Hematopoietic multipotent progenitor cell treated with erythropoietin and hydrocortisone succinate and interleukin-3 and kit ligand, for 6 days (in vitro differentiated cells): ENCODE data around the gene PDIA6.
"Not testable (repeated sequence)": the region's sequence is repeated elsewhere in the genome, so short reads cannot be mapped to it uniquely, and the experiment has no call there.

Experiments
- DNase-seq: peaks from one replicate; pipeline ENCODE4 v3.0.0-alpha.2; 2015

The PDIA6 gene

DNA sequence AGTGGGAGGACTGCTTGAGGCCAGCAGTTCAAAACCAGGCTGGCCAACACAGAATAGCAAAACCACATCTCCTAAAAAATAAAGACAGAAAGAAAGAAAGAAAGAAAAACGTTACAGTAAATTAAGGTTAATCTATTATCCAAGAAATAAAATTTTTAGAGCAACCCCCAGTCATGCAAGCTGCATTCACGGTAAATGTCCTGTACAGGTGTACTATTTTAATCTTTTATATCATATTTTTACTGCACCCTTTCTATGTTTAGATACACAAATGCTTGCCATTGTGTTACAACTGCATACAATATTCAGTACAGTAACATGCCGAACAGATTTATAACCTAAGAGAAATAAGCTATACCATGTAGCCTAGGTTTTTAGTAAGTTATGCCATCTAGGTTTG is 6.0 kb downstream of the PDIA6 start:
- DNase-seq = no peak

- not testable (repeated sequence) for DNase-seq
Observed at GRCh38 chr2:10805990-10806389, 6.6 kb downstream of the PDIA6 start.

DNA sequence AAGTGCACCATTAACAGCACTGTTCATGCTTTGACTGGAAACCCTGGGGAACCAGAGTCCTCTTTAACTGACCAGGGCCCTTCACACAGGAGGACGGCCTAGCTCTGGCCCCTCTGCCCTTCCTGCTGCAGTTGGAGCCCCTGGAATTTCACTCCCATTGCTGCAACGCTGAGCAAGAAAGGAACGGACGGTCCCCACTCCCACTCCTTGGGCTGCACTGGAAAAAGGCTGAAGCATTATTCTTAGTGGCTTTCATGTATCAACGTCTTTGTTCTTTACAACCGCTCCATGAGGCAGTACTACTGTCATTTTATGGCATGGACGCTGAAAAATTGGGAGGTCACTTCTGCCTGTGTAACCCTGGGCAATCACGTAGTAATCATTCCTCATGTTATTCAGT is 9.9 kb downstream of the PDIA6 start:
- no peak for DNase-seq

- no peak for DNase-seq
Observed at GRCh38 chr2:10800163-10800562, 12.4 kb downstream of the PDIA6 start.

GRCh38 chr2:10798783-10799182 is 13.8 kb downstream of the PDIA6 start:
- DNase-seq = no peak

DNA sequence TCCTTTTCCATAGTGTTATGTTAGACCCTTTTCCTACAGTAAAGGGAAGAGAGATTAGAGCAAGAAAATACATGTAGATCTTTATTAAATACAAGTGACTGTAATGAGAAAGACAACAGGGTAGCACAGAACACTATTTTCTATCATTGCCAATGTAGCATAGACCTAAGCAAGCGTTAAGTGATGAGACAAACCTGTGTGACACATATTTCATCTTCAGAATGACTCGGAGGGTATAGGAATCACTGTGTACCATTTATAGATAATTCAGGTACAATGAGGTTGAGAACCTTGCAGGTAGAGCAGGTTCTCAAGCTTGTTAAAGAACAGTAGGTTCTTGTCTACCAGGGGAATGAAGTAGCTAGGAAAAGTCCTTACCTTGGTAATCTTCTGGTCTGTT is 15.9 kb downstream of the PDIA6 start:
- DNase-seq = no peak

GRCh38 chr2:10795508-10796046 is 17.0 kb downstream of the PDIA6 start:
- no peak for DNase-seq

DNA sequence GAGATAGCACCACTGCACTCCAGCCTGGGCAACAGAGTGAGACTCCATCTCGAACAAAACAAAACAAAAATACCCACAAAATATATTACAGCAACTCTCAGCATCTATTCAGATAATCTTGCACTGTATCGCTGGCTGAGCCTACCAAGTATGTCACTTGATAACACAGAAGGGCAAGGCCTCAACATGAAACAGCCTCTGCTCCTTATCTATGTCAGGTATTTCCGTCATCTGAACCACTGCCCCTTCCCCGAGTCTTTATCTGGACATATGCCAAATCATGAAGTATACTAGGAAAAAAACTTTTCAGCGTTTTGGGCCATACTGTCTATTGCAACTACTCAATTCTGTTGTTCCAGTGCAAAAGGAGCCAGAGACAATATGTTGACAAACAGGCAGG is 17.7 kb downstream of the PDIA6 start:
- peak; percentile 23 for DNase-seq

- no peak for DNase-seq
Observed at GRCh38 chr2:10793816-10794215, 18.8 kb downstream of the PDIA6 start.

DNA sequence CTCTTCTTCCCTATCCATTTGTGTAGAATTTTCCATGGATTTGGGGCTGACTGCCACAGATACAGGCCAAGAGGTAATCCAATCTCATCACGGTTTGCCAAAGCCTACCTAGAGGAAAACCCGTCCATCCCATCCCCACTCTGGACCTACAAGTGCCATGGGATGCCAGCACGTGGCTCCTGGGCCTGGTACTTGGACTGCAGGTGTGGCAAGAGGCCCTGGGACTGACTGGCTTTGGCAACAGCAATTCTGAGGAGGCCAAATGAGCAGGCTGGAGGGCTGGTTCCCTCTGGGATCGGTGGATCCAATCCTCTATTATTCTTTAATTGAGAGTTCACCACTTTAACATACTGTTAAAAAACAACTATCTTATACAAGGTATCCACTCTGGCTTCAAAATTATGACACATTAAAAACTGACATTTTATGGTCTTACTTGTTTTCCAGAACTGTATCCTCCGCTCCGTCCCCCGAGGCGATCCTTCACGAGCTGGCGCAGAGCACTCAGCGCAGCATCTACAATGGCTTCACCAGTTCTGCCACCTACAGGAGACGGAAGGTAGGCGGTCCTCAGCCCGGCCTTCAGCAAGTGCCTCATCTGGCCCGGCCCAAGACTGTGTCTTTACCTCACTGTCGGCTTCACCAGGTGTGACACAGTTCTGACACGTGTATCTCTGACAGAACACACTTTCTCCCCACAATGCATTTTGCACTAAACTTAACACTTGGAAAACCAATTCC is 19.8 kb downstream of the PDIA6 start:
- no peak for DNase-seq

GRCh38 chr2:10792001-10792634 is 20.5 kb downstream of the PDIA6 start:
- no peak for DNase-seq

- DNase-seq = no peak
Observed at GRCh38 chr2:10790228-10790973, 22.2 kb downstream of the PDIA6 start.

- DNase-seq = no peak
Observed at GRCh38 chr2:10788855-10789254, 23.7 kb downstream of the PDIA6 start.

- peak; percentile 65 for DNase-seq
Observed at GRCh38 chr2:10787176-10787968, 25.2 kb downstream of the PDIA6 start.

DNA sequence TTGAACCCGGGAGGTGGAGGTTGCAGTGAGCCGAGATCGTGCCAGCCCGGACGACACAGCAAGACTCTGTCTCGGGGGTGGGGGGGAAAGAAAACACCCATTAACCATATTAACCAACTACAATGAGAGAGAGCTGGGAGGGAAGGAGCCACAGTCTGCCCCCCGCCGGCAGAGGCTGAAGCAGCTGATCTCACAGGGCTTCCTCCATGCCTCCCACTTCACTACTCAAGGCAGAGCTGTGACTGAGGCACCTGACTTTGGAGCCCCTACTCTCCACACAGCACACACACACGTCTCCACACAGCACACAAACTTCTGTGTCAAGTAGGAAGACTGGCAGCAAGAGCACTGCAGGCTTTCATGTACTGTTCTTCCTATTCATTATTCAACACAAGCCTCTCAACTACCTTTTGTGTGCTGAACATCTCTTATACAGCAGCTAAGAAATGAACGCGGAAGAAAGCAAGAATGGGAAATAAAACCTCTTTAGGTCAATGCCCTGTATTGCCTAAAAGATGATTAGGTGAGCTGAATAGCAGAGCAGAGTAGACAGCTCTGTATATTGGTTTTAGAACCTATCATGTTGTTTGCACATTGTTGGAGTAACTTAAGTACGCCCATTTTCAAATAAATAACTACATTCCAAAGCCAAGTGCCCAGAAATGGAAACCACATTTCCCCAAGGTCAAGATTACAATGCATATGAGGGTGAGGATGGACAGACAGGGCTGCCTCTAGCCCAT is 26.2 kb downstream of the PDIA6 start:
- DNase-seq = no peak

GRCh38 chr2:10785260-10785659 is 27.3 kb downstream of the PDIA6 start:
- no peak for DNase-seq

DNA sequence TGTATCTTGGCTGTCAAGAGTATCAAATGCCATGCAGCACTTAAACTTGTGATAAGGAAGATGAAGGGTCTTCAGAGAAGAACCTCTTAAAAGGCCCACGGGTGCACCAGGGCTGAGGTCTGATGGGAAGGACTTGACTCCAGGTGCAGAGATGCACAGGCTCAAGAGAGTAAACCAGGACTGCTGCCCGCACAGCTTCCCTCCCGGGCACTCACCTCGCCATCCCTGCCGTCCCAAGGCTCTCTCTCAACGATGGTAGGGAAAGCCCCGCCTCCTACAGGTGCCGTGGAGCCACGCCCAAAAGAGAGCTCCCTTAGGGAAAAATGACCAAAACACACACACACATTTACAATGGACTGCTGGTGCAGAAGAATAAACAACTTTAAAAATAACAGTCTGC is 27.9 kb downstream of the PDIA6 start:
- no peak for DNase-seq

DNA sequence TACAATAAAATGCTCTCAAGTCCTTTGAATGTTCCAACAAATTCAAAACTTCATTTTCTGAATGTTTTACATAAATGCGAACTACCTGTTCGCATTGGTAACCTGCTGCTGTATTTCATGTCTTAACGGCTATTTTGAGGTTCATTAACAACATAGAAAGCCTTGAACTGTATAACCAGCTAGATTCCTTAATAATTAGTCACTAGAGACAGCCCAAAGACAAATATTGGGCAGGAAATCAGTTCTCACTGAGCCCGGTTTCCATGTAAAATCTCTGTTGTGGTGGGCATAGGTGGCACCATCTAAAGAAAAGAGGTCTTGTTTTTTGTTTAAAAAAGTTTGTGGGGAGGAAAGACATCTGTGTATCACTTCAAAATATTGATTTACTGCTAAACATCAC is 29.2 kb downstream of the PDIA6 start:
- DNase-seq = no peak

DNA sequence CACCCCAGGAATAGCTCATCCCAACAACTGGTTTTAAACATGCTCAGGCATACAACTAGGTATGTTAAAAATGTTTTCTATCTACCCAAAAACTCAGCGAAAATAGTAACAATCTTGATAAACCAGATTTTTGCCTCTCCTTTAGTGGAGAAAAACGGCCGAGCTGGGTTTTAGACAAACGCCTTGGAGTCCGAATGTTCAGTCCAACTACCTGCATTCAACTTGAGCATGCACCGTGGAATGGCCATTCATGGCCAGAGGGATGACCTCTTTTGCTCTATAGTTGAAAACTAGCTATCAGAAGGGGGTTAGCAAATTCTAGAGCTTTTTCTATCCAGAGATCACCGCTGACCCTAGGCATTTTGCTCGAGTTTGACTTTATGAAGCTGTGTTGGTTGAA is 30.8 kb downstream of the PDIA6 start:
- no peak for DNase-seq

DNA sequence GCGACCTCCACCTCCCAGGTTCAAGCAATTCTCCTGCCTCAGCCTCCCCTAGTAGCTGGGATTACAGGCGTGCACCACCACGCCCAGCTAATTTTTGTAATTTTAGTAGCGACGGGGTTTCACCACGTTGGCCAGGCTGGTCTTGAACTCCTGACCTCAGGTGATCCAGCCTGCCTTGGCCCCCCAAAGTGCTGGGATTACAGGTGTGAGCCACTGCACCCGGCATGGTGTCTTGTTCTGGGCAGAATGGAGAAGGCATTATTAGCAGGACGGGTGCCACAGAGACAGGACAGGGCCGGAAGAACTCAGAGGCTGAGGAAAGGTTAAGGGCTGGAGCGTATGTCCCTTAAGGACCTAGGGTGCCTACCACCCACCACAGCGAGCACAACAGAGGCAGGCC is 31.8 kb downstream of the PDIA6 start:
- DNase-seq = not testable (repeated sequence)

- DNase-seq = no peak
Observed at GRCh38 chr2:10780491-10780820, 32.1 kb downstream of the PDIA6 start.

- no peak for DNase-seq
Observed at GRCh38 chr2:10779776-10780490, 32.7 kb downstream of the PDIA6 start.
